Measurements from ENCODE around the gene ETNK2.

DNA sequence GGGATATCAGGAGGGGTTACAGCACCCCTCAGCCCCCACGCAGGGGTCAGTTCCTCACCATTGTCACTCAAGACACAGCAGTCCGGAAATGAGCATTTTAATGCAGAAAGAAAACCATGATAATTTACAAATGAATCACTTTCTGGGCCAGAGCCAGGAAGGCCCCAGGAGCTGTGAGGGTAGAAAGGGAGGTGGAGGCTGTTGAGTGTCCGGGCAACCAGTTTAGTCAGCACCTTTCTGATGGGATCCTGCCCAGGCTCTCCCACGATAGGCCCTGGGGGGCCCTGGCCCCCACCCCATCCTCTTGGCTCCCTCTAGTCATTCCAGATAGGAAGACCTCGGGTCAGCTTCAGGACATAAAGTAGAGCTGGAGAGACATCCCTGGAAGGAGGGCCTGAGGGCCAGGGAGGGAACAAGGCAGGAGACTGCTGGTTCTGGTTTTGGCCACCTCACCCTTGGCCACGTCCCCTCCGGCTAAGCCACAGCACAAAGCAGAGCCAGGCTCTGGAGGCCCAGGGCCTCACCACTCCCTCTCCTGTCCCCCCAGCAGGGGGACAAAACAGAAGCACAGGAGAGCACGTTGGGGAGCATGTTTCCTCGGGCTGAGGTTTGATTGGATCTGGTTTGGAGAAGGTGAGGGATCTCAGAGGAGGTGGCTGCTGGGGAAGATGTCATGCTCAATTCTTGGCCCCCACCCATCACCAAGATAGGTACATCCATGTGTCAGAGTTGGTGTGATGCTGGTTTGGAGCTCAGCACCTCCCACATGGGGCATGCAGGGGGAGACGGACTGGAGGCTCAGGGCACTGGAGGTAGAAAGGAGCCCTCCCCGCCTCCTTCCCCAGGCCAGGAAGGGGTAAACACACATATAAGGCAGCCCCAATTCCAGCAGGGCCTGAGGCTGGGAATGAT, 20.6 kb downstream of the ETNK2 start:
- TF ChIP-seq KDM5A (IDR thresholded peaks at IDR 0.05) (no peak), ESRRA (IDR thresholded peaks at IDR 0.05; ENCODE audit: borderline replicate concordance, low read length) (no peak), PHF8 (IDR thresholded peaks at IDR 0.05; ENCODE audit: borderline replicate concordance, low read depth) (no peak), CHD2 (IDR thresholded peaks at IDR 0.05; ENCODE audit: low read length, partially characterized antibody) (no peak), FOSL2 (IDR thresholded peaks at IDR 0.05) (no peak), FOSL2 (CRISPR knock-in tag; IDR thresholded peaks at IDR 0.05) (no peak), EP300 (IDR thresholded peaks at IDR 0.05) (no peak)
- TF ChIP-seq, protein P1, sequence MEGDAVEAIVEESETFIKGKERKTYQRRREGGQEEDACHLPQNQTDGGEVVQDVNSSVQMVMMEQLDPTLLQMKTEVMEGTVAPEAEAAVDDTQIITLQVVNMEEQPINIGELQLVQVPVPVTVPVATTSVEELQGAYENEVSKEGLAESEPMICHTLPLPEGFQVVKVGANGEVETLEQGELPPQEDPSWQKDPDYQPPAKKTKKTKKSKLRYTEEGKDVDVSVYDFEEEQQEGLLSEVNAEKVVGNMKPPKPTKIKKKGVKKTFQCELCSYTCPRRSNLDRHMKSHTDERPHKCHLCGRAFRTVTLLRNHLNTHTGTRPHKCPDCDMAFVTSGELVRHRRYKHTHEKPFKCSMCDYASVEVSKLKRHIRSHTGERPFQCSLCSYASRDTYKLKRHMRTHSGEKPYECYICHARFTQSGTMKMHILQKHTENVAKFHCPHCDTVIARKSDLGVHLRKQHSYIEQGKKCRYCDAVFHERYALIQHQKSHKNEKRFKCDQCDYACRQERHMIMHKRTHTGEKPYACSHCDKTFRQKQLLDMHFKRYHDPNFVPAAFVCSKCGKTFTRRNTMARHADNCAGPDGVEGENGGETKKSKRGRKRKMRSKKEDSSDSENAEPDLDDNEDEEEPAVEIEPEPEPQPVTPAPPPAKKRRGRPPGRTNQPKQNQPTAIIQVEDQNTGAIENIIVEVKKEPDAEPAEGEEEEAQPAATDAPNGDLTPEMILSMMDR (IDR thresholded peaks at IDR 0.05): no peak

Data from A549 (cell line).